SU-DHL-6 (cell line): ENCODE data around the gene POLR2J.

Experiments used
- H2AFZ ChIP-seq: fragments of 200-600 bp; sonication (generic); 2 replicates; pipeline ENCODE4 v1.6.1; 2014; ENCODE audit warnings: low read depth, mild to moderate bottlenecking, moderate library complexity, mixed read lengths, antibody characterized with exemption, low read length; ENCODE audit not compliant: severe bottlenecking
- H3F3A ChIP-seq: fragments of 200-600 bp; shearing (Covaris generic); 2 replicates; pipeline ENCODE4 v1.6.0; 2016; ENCODE audit warnings: antibody characterized with exemption, mild to moderate bottlenecking; ENCODE audit not compliant: insufficient read depth
- H3K27ac ChIP-seq: fragments of 200-600 bp; sonication (generic); 2 replicates; pipeline ENCODE4 v1.5.1; 2016; ENCODE audit warnings: low read depth, mild to moderate bottlenecking, low read length, moderate library complexity, mixed read lengths
- H3K27me3 ChIP-seq: fragments of 200-600 bp; sonication (generic), shearing (Covaris generic); 2 replicates; pipeline ENCODE4 v1.6.0; 2014; ENCODE audit warnings: mild to moderate bottlenecking, low read length
- H3K36me3 ChIP-seq: fragments of 200-600 bp; sonication (generic); 2 replicates; pipeline ENCODE4 v1.6.1; 2014; ENCODE audit warnings: mild to moderate bottlenecking, low read length, mixed read lengths
- H3K4me2 ChIP-seq: fragments of 300-600, 200-600 bp; shearing (Covaris generic), sonication (generic); 2 replicates; pipeline ENCODE4 v1.6.0; 2014; ENCODE audit warnings: low read length, low read depth, mild to moderate bottlenecking; ENCODE audit not compliant: poor library complexity, severe bottlenecking
- H3K4me3 ChIP-seq: fragments of 200-600 bp; sonication (generic); 2 replicates; pipeline ENCODE4 v1.5.1; 2014; ENCODE audit warnings: antibody characterized with exemption, low read length, mild to moderate bottlenecking, mixed read lengths; ENCODE audit not compliant: insufficient read depth, poor library complexity, severe bottlenecking
- H3K79me2 ChIP-seq: fragments of 200-600 bp; sonication (generic); 2 replicates; pipeline ENCODE4 v1.6.1; 2014; ENCODE audit warnings: mild to moderate bottlenecking, low read length, moderate library complexity; ENCODE audit not compliant: insufficient read depth
- H3K9ac ChIP-seq: fragments of 200-600 bp; sonication (generic); 2 replicates; pipeline ENCODE4 v1.7.0; 2014; ENCODE audit warnings: mild to moderate bottlenecking, low read length
- H3K9me2 ChIP-seq: fragments of 200-600 bp; sonication (generic); replicated peaks from 2 replicates; pipeline ENCODE4 v1.6.1; 2014; ENCODE audit warnings: low read length; ENCODE audit not compliant: insufficient read depth
- H3K9me3 ChIP-seq: fragments of 200-600 bp; sonication (generic); 2 replicates; pipeline ENCODE4 v1.6.1; 2014; ENCODE audit warnings: low read length, mixed read lengths; ENCODE audit not compliant: insufficient read depth
- H4K20me1 ChIP-seq: fragments of 200-600 bp; sonication (generic); 2 replicates; pipeline ENCODE4 v1.6.1; 2014; ENCODE audit warnings: low read depth, mild to moderate bottlenecking, antibody characterized with exemption, low read length, moderate library complexity, mixed read lengths
- EZH2phosphoT487 ChIP-seq: fragments of 200-600 bp; sonication (generic), shearing (Covaris generic); conservative IDR thresholded peaks from 2 replicates; pipeline ENCODE4 v1.6.1; 2018; ENCODE audit warnings: mild to moderate bottlenecking, antibody characterized with exemption, low read length, moderate library complexity, mixed read lengths
- TF ChIP-seq, protein P1 (sequence below): fragments of 200-600 bp; sonication (generic); IDR thresholded peaks from one replicate; pipeline ENCODE4 v1.5.1; 2017; ENCODE audit warnings: antibody characterized with exemption, mild to moderate bottlenecking, low read length, moderate library complexity; ENCODE audit not compliant: insufficient read depth, poor library complexity, severe bottlenecking

The POLR2J gene

DNA sequence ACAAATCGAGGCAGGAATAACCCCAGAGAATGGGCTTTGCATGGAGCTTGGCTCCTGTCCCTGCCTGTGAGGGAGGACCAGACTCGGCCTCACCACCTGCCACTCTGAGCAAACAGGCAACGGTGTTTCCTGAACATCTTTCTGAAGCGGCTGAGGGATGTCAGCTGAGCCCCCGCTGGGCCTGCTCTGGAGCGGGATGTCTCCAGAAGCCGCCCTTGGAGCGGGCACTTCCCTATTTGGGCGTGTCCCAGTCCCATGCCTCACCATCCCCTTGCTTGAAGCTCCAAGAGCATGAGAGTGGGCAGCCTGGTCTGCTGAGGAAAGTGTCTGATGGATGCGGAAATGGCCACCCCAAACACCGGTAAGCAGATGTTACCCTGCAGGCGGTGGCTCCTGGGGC is 24.3 kb downstream of the POLR2J start:
- Histone ChIP-seq H3K4me3 (no peak overlapping the region), H3K36me3 (no peaks in the 10 kb centered on the region), H3K27me3 (no peaks in the 10 kb centered on the region), H3K79me2 (no peaks in the 10 kb centered on the region), H3K9me3 (no peaks in the 10 kb centered on the region), H3K27ac (no peak overlapping the region), H3K9ac (no peak overlapping the region), H3K4me2 (no peak overlapping the region), H4K20me1 (no peaks in the 10 kb centered on the region), H3F3A (peaks cover 5% of the 10 kb centered on the region; the same call in 1 of the 2 replicates), H2AFZ (no peak overlapping the region), H3K9me2 (no peaks in the 10 kb centered on the region)
- no peak for TF ChIP-seq EZH2phosphoT487
- TF ChIP-seq, protein P1, sequence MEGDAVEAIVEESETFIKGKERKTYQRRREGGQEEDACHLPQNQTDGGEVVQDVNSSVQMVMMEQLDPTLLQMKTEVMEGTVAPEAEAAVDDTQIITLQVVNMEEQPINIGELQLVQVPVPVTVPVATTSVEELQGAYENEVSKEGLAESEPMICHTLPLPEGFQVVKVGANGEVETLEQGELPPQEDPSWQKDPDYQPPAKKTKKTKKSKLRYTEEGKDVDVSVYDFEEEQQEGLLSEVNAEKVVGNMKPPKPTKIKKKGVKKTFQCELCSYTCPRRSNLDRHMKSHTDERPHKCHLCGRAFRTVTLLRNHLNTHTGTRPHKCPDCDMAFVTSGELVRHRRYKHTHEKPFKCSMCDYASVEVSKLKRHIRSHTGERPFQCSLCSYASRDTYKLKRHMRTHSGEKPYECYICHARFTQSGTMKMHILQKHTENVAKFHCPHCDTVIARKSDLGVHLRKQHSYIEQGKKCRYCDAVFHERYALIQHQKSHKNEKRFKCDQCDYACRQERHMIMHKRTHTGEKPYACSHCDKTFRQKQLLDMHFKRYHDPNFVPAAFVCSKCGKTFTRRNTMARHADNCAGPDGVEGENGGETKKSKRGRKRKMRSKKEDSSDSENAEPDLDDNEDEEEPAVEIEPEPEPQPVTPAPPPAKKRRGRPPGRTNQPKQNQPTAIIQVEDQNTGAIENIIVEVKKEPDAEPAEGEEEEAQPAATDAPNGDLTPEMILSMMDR: no peak

DNA sequence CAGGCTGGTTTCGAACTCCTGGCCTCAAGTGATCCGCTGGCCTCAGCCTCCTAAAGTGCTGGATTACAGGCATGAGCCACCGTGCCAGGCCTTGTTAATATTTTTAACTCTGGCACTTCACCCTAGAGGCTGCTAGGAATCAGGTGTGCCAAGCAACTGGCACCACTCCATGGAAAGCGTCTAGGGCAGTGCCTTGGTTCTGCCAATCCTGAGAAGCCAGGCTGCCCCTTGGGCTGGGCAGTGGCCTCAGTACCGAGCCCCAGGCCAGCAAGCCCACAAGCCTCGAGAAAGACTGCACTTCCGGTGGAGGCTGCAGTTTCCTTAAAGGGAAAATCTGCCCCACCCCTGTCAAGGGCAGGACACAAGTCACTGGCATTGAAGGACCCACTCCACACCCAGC is 25.4 kb downstream of the POLR2J start:
- no peak overlapping the region for H3K4me3 ChIP-seq
- no peaks in the 10 kb centered on the region for H3K9me2 ChIP-seq
- TF ChIP-seq EZH2phosphoT487: no peak
- TF ChIP-seq, protein P1: no peak
- no peak overlapping the region for H2AFZ ChIP-seq
- H3K27ac ChIP-seq: no peak overlapping the region
- peaks cover 5% of the 10 kb centered on the region; the same call in 1 of the 2 replicates for H3F3A ChIP-seq
- H3K4me2 ChIP-seq: no peak overlapping the region
- H3K27me3 ChIP-seq: no peaks in the 10 kb centered on the region
- H3K79me2 ChIP-seq: no peaks in the 10 kb centered on the region
- no peaks in the 10 kb centered on the region for H4K20me1 ChIP-seq
- H3K9ac ChIP-seq: no peak overlapping the region
- H3K36me3 ChIP-seq: no peaks in the 10 kb centered on the region
- H3K9me3 ChIP-seq: no peaks in the 10 kb centered on the region

DNA sequence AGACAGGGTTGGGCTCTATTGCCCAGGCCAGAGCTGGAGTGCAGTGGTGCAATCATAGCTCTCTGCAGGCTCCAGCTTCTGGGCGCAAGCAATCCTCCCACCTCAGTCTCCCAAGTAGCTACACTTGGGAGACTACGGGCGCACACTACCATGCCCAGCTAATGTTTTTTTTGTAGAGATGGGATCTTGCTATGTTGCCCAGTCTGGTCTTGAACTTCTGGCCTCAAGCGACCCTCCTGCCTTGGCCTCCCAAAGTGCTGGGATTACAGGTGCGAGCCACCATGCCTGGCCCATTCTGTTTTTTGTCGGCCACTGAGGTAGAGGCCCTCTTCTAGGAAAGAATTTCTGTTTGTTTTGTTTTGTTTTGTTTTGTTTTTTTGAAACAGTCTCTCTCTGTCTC is 26.3 kb downstream of the POLR2J start:
- no peaks in the 10 kb centered on the region for H3K9me2 ChIP-seq
- peaks cover 5% of the 10 kb centered on the region; the same call in 1 of the 2 replicates for H3F3A ChIP-seq
- TF ChIP-seq, protein P1: no peak
- no peak for TF ChIP-seq EZH2phosphoT487
- H3K9me3 ChIP-seq: no peaks in the 10 kb centered on the region
- H3K36me3 ChIP-seq: no peaks in the 10 kb centered on the region
- H3K27me3 ChIP-seq: no peaks in the 10 kb centered on the region
- H3K4me3 ChIP-seq: no peak overlapping the region
- H4K20me1 ChIP-seq: no peaks in the 10 kb centered on the region
- H3K4me2 ChIP-seq: no peak overlapping the region
- H2AFZ ChIP-seq: no peak overlapping the region
- no peak overlapping the region for H3K9ac ChIP-seq
- H3K27ac ChIP-seq: no peak overlapping the region
- H3K79me2 ChIP-seq: no peaks in the 10 kb centered on the region
